Adipocyte (in vitro differentiated cells): ENCODE results near the gene CACNA1G.

Experiments used
- DNase-seq: peaks from one replicate; pipeline ENCODE4 v3.0.0-alpha.2; 2015; ENCODE audit warnings: low read depth
- H3K27me3 ChIP-seq: replicated peaks from 2 replicates; pipeline ENCODE4 v1.7.0; 2013; ENCODE audit warnings: mild to moderate bottlenecking, low read length, moderate library complexity; ENCODE audit not compliant: control insufficient read depth, insufficient read depth
- H3K36me3 ChIP-seq: 2 replicates; pipeline ENCODE4 v1.7.0; 2013; ENCODE audit warnings: low read length, mild to moderate bottlenecking, moderate library complexity; ENCODE audit not compliant: control insufficient read depth, insufficient read depth, severe bottlenecking
- H3K4me1 ChIP-seq: 2 replicates; pipeline ENCODE4 v1.7.0; 2013; ENCODE audit warnings: mild to moderate bottlenecking, low read length, moderate library complexity; ENCODE audit not compliant: control insufficient read depth, insufficient read depth
- H3K4me3 ChIP-seq: 2 replicates; pipeline ENCODE4 v1.7.0; 2013; ENCODE audit warnings: mild to moderate bottlenecking, low read length, moderate library complexity
- H3K9ac ChIP-seq: 2 replicates; pipeline ENCODE4 v1.7.0; 2013; ENCODE audit warnings: mild to moderate bottlenecking, low read length, moderate library complexity
- H3K9me3 ChIP-seq: 2 replicates; pipeline ENCODE4 v1.7.0; 2013; ENCODE audit warnings: mild to moderate bottlenecking, low read length, moderate library complexity; ENCODE audit not compliant: control insufficient read depth

Gene CACNA1G

GRCh38 chr17:50521514-50521913 is 39.0 kb upstream of the CACNA1G start:
- DNase-seq = no peak
- H3K4me1 ChIP-seq = no peaks in the 10 kb centered on the region
- H3K27me3 ChIP-seq = peaks cover 3% of the 10 kb centered on the region
- no peaks in the 10 kb centered on the region for H3K36me3 ChIP-seq
- H3K4me3 ChIP-seq = no peak overlapping the region
- no peak overlapping the region for H3K9ac ChIP-seq
- no peaks in the 10 kb centered on the region for H3K9me3 ChIP-seq

- DNase-seq = no peak
- H3K36me3 ChIP-seq = no peaks in the 10 kb centered on the region
- peaks cover 7% of the 10 kb centered on the region for H3K27me3 ChIP-seq
- H3K4me1 ChIP-seq = no peaks in the 10 kb centered on the region
- H3K9me3 ChIP-seq = no peaks in the 10 kb centered on the region
- H3K9ac ChIP-seq = no peak overlapping the region
- H3K4me3 ChIP-seq = no peak overlapping the region
Measured at GRCh38 chr17:50522766-50523165, 37.7 kb upstream of the CACNA1G start.

DNA sequence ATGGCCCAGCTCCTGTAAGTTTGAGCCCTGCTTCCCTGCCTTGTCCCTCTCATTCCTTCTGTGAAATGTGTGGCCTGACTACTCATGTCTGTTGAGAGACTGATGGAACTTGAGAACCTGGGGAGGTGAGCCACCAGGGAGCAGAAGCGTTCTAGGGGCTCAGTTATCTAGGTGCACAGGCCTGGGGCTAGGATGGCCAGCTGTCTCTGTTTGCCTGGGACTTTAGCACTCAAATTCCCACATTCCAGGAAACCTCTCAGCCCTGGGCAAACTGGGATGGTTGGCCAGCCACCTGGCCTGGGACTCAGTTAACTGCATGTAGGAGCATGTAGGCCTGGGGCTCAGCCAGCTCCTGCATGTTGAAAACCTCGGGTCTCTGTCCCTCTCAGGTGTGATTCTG is 37.3 kb upstream of the CACNA1G start:
- peaks cover 7% of the 10 kb centered on the region for H3K27me3 ChIP-seq
- H3K4me3 ChIP-seq = no peak overlapping the region
- no peak for DNase-seq
- no peaks in the 10 kb centered on the region for H3K9me3 ChIP-seq
- H3K4me1 ChIP-seq = no peaks in the 10 kb centered on the region
- H3K9ac ChIP-seq = no peak overlapping the region
- H3K36me3 ChIP-seq = no peaks in the 10 kb centered on the region

DNA sequence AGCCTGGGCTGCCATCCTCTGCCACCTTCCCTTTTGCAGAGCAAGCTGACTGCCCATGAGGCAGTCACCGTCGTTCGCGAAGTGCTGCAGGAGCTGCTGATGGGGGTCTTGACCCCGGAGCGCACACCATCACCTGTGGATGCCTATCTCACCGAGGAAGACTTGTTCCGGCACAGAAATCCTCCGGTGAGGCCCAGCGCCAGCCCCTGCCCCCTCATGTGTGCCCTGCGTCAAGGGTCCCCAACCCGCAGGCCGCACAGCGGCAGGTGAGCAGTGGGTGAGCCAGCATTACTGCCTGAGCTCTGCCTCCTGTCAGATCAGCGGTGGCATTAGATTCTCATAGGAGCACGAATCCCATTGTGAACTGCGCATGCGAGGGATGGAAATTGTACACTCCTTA is 35.7 kb upstream of the CACNA1G start:
- Histone ChIP-seq H3K27me3 (peaks cover 17% of the 10 kb centered on the region), H3K4me1 (no peaks in the 10 kb centered on the region), H3K36me3 (no peaks in the 10 kb centered on the region), H3K9ac (no peak overlapping the region), H3K4me3 (no peak overlapping the region), H3K9me3 (no peaks in the 10 kb centered on the region)
- no peak for DNase-seq

- H3K9me3 ChIP-seq = no peaks in the 10 kb centered on the region
- H3K4me1 ChIP-seq = peaks cover 12% of the 10 kb centered on the region
- H3K27me3 ChIP-seq = peaks cover 30% of the 10 kb centered on the region
- no peak overlapping the region for H3K4me3 ChIP-seq
- H3K9ac ChIP-seq = no peak overlapping the region
- no peak for DNase-seq
- no peaks in the 10 kb centered on the region for H3K36me3 ChIP-seq
Measured at GRCh38 chr17:50527155-50527762, 33.3 kb upstream of the CACNA1G start.

DNA sequence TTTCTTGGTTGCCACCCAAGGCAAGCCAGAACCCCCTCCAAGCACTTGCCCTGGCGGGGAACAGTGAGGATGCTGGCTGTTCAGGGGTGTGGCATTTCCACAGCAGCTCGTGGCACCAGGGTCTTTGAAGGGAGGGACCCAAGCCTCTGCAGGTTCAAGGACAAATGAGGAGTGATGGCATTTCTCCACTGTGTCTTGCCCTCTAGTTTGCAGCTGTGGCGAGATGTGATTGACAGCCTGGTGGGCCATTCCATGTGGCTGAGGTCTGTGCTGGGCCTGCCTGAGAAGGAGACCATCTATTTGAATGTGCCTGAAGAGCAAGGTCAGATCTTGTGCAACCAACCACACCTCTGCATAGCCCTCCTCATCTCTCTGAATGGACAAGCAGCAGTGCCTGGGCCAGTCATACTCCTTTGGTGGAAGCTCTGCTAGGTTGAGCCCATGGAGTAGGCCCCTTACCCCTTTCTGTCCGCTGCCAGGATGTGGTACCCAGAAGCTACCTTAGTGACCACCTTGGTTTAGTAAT is 32.5 kb upstream of the CACNA1G start:
- peaks cover 37% of the 10 kb centered on the region for H3K27me3 ChIP-seq
- H3K9me3 ChIP-seq = no peaks in the 10 kb centered on the region
- H3K4me1 ChIP-seq = peaks cover 12% of the 10 kb centered on the region
- H3K4me3 ChIP-seq = no peak overlapping the region
- DNase-seq = no peak
- H3K9ac ChIP-seq = no peak overlapping the region
- H3K36me3 ChIP-seq = no peaks in the 10 kb centered on the region

- Histone ChIP-seq H3K4me3 (no peak overlapping the region), H3K4me1 (peaks cover 19% of the 10 kb centered on the region), H3K36me3 (no peaks in the 10 kb centered on the region), H3K27me3 (peaks cover 43% of the 10 kb centered on the region), H3K9ac (no peak overlapping the region), H3K9me3 (no peaks in the 10 kb centered on the region)
- DNase-seq = no peak
Measured at GRCh38 chr17:50529849-50530248, 30.7 kb upstream of the CACNA1G start.

- H3K9me3 ChIP-seq = no peaks in the 10 kb centered on the region
- peaks cover 19% of the 10 kb centered on the region for H3K4me1 ChIP-seq
- no peak for DNase-seq
- H3K36me3 ChIP-seq = no peaks in the 10 kb centered on the region
- peaks cover 42% of the 10 kb centered on the region for H3K27me3 ChIP-seq
- no peak overlapping the region for H3K4me3 ChIP-seq
- no peak overlapping the region for H3K9ac ChIP-seq
Measured at GRCh38 chr17:50531428-50532025, 29.0 kb upstream of the CACNA1G start.

GRCh38 chr17:50532452-50533024 is 28.0 kb upstream of the CACNA1G start, which contains the start of gene EPN3:
EPN3 (plus strand) TSS chr17:50532735; CDS start chr17:50536557, 3,822 bp downstream.
- peaks cover 41% of the 10 kb centered on the region for H3K27me3 ChIP-seq
- H3K36me3 ChIP-seq = no peaks in the 10 kb centered on the region
- no peak for DNase-seq
- H3K9me3 ChIP-seq = no peaks in the 10 kb centered on the region
- H3K4me3 ChIP-seq = peak within 1 kb of the TSS; percentile 15
- H3K9ac ChIP-seq = no peak within 1 kb of the TSS
- peaks cover 19% of the 10 kb centered on the region for H3K4me1 ChIP-seq

DNA sequence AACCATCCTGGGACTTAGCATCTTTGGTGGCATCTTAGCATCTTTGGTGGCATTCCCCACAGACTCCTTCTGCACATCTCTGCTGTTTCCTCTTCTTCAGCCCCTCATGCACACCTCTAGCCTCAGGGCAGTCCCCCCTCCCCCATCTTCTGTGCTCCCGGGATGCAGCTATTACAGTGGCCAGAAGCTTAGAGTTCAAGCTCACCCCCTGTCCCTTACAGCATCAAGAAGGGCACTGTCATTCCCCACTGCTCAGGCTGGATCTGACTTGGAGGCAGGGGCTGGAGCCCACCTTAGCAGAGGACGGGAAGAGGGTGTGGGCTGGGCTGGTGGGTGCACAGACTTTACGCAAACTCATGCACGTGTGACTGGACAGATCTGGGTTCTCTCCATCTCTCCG is 27.3 kb upstream of the CACNA1G start:
- peak overlapping the region; percentile 15 for H3K4me3 ChIP-seq
- peaks cover 39% of the 10 kb centered on the region for H3K27me3 ChIP-seq
- H3K36me3 ChIP-seq = no peaks in the 10 kb centered on the region

GRCh38 chr17:50533720-50534148 is 26.8 kb upstream of the CACNA1G start:
- H3K36me3 ChIP-seq = no peaks in the 10 kb centered on the region
- H3K4me3 ChIP-seq = peak overlapping the region; percentile 15
- H3K27me3 ChIP-seq = peaks cover 39% of the 10 kb centered on the region
- H3K9ac ChIP-seq = no peak overlapping the region
- H3K4me1 ChIP-seq = peaks cover 26% of the 10 kb centered on the region
- H3K9me3 ChIP-seq = no peaks in the 10 kb centered on the region
- DNase-seq = peak; percentile 61

More for the DNA sequence above, 27.3 kb upstream of the CACNA1G start:
- H3K9me3 ChIP-seq = no peaks in the 10 kb centered on the region
- no peak for DNase-seq
- no peak overlapping the region for H3K9ac ChIP-seq
- H3K4me1 ChIP-seq = peaks cover 20% of the 10 kb centered on the region
